ENCODE results near the gene HINT1.

GRCh38 chr5:131156385-131156784, 8.7 kb downstream of the HINT1 start:
- TF ChIP-seq SUZ12 (IDR thresholded peaks at IDR 0.05; ENCODE audit: extremely low read depth, insufficient read depth, insufficient read length), result no peak
- TF ChIP-seq ZNF274 (IDR thresholded peaks at IDR 0.05; ENCODE audit: low read depth, low read length), result no peak
- no peak for TF ChIP-seq YY1 (IDR thresholded peaks at IDR 0.05; ENCODE audit: insufficient read depth, insufficient read length)

All from NT2/D1 (cell line).